ENCODE measurements around the gene NPAS3. TPM values are rescaled to one million over a fixed set of nuclear protein-coding genes. Genes with fewer than 3 reads are reported as not detected.

The NPAS3 gene
- total RNA-seq, 1 experiment from 2014 or later, result 0.35 TPM

DNA sequence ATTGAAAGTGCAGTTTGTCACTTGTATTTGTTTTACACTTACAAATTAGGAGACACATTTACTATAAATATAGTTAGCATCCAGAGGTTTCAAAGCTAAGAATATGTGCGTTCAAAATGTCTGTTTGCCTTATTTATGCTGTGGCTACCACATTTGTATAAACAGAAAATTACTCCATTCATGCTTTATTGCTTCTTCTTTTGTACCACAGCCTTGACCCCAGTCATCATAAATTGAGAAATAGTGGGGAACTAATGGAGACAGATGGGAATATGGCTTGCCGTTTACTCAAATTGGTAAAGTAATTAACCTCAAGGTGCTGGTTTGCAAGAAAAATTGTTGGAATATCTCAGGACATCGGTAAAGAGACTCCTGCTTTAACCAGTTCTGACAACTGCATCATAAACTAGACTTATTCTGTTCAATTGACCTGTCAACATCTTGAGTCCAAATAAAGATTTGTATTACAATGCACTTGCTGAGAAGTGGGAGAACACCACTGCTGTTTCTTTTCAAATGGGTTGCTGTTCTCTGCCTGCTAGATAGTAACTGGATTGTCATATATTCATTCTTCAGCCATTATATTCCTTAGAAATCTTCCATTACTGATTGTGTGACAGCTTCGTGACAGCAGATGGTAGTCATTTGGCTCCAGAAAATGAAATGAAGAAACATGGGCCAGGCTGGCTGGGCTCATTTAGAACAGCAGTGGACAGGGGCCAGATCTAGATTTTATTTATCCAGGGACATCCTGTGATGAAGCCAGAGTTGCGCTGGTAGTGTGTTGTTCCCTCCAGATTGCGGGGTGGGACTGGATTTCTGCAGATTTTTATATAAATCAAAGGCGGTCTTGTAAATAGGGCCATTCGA, 657.8 kb downstream of the NPAS3 start:
- POLR2A ChIA-PET, result interaction anchor here (0.9 kb wide), 1 partner anchor 7 kb away, joined by 3 read pairs; no protein-coding TSS in a partner anchor
- BruUV-seq (replicated peaks), result no TSS peak
- Mint-ChIP-seq H3K4me1 (ENCODE audit: insufficient read depth, unreplicated experiment) (peaks cover 6% of the 10 kb centered on the region), H3K36me3 (ENCODE audit: insufficient read depth, unreplicated experiment) (no peaks in the 10 kb centered on the region), H3K27me3 (ENCODE audit: insufficient read depth, unreplicated experiment) (no peaks in the 10 kb centered on the region), H3K4me3 (ENCODE audit: unreplicated experiment) (no peak overlapping the region), H3K27ac (ENCODE audit: low read depth, unreplicated experiment) (no peak overlapping the region), H3K9me3 (ENCODE audit: unreplicated experiment) (no peaks in the 10 kb centered on the region)
- CTCF ChIA-PET, result interaction anchor here (0.6 kb wide), 1 partner anchor 887 kb away, joined by 3 read pairs; no protein-coding TSS in a partner anchor
- no peak for DNase-seq (ENCODE audit: unreplicated experiment)
- intact Hi-C loops (cut with micrococcal nuclease), result no loop called here
- TF ChIP-seq, protein P1, sequence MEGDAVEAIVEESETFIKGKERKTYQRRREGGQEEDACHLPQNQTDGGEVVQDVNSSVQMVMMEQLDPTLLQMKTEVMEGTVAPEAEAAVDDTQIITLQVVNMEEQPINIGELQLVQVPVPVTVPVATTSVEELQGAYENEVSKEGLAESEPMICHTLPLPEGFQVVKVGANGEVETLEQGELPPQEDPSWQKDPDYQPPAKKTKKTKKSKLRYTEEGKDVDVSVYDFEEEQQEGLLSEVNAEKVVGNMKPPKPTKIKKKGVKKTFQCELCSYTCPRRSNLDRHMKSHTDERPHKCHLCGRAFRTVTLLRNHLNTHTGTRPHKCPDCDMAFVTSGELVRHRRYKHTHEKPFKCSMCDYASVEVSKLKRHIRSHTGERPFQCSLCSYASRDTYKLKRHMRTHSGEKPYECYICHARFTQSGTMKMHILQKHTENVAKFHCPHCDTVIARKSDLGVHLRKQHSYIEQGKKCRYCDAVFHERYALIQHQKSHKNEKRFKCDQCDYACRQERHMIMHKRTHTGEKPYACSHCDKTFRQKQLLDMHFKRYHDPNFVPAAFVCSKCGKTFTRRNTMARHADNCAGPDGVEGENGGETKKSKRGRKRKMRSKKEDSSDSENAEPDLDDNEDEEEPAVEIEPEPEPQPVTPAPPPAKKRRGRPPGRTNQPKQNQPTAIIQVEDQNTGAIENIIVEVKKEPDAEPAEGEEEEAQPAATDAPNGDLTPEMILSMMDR (IDR thresholded peaks at IDR 0.05; ENCODE audit: unreplicated experiment), result no peak

DNA sequence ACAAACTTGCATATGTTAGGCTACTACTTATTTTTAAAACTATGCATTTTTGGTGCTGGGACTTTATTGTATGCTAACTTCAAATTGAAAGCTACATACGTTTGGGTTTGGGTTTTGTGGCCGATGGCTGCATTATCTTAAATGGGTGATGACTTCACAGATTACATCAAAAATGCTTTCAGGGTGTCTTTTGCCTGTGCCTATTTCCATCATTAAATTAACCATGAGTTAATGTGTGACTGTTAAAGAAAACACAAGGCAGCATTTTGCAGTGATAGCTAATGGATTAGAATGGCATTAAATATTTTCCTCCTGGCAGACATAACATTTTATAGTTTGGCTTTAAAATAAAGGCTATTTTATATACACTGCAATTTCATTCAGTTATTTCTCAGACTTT, 659.9 kb downstream of the NPAS3 start:
- TF ChIP-seq, protein P1 (IDR thresholded peaks at IDR 0.05; ENCODE audit: unreplicated experiment), result no peak
- Mint-ChIP-seq H3K27me3 (ENCODE audit: insufficient read depth, unreplicated experiment) (no peaks in the 10 kb centered on the region), H3K9me3 (ENCODE audit: unreplicated experiment) (no peaks in the 10 kb centered on the region), H3K4me1 (ENCODE audit: insufficient read depth, unreplicated experiment) (peaks cover 14% of the 10 kb centered on the region), H3K27ac (ENCODE audit: low read depth, unreplicated experiment) (no peak overlapping the region), H3K36me3 (ENCODE audit: insufficient read depth, unreplicated experiment) (peaks cover under 1% of the 10 kb centered on the region), H3K4me3 (ENCODE audit: unreplicated experiment) (no peak overlapping the region)
- BruUV-seq (replicated peaks), result no TSS peak
- intact Hi-C loops (cut with micrococcal nuclease), result no loop called here
- POLR2A ChIA-PET, result no interaction called here
- DNase-seq (ENCODE audit: unreplicated experiment), result no peak
- CTCF ChIA-PET, result no interaction called here

DNA sequence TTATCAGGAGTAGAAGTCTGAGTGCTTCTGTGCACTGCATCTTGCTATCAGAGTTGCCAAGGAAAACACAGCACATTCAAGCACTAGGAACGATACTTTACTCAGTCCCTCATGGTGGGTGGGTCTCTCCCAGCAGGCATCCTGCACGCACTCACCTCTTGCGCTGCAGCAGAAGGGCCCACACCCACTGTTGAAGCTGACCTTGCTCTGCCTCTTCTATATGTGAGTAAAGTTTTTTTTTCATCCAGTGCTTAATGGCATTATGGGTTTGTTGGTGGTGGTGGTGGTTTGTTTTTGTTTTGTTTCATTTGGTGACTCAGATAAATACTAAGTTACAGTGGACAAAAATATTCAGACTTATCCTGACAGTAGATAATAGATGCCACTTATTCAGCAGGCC, 663.7 kb downstream of the NPAS3 start:
- H3K4me1 Mint-ChIP-seq (ENCODE audit: insufficient read depth, unreplicated experiment), result peaks cover 18% of the 10 kb centered on the region

DNA sequence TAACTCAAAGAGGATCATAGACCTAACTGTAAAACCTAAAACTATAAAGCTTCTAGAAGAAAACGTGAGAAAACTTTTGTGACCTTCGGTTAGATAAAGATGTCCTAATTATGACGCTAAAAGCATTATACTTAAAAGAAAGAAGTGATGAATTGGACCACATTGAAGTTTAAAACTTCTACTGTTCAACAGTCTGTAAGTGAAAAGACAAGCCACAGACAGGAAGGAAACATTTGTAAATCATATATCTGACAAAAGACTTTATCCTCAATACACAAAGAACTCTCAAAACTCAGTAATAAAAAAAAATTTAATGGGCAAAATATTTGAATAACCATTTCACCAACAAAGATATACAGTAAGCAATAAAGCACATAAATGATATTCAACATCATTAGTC, 667.9 kb downstream of the NPAS3 start:
- TF ChIP-seq, protein P1 (IDR thresholded peaks at IDR 0.05; ENCODE audit: unreplicated experiment), result no peak
- H3K27me3 Mint-ChIP-seq (ENCODE audit: insufficient read depth, unreplicated experiment), result no peaks in the 10 kb centered on the region
- H3K4me1 Mint-ChIP-seq (ENCODE audit: insufficient read depth, unreplicated experiment), result peaks cover 24% of the 10 kb centered on the region
- no peaks in the 10 kb centered on the region for H3K9me3 Mint-ChIP-seq (ENCODE audit: unreplicated experiment)
- BruUV-seq (replicated peaks), result no TSS peak
- CTCF ChIA-PET, result interaction anchor here (0.6 kb wide), 1 partner anchor 8 kb away, joined by 3 read pairs; no protein-coding TSS in a partner anchor
- no peak overlapping the region for H3K27ac Mint-ChIP-seq (ENCODE audit: low read depth, unreplicated experiment)
- intact Hi-C loops (cut with micrococcal nuclease), result no loop called here
- peaks cover 6% of the 10 kb centered on the region for H3K36me3 Mint-ChIP-seq (ENCODE audit: insufficient read depth, unreplicated experiment)
- DNase-seq (ENCODE audit: unreplicated experiment), result no peak
- POLR2A ChIA-PET, result interaction anchor here (1.1 kb wide), 1 partner anchor 11 kb away, joined by 4 read pairs; no protein-coding TSS in a partner anchor
- no peak overlapping the region for H3K4me3 Mint-ChIP-seq (ENCODE audit: unreplicated experiment)

More for the DNA sequence above, 663.7 kb downstream of the NPAS3 start:
- peaks cover 6% of the 10 kb centered on the region for H3K36me3 Mint-ChIP-seq (ENCODE audit: insufficient read depth, unreplicated experiment)
- ChIA-PET CTCF (no interaction called here), POLR2A (interaction anchor here (0.6 kb wide), 1 partner anchor 73 kb away, joined by 3 read pairs; no protein-coding TSS in a partner anchor)
- no TSS peak for BruUV-seq (replicated peaks)
- DNase-seq (ENCODE audit: unreplicated experiment), result peak; percentile 11
- TF ChIP-seq, protein P1 (IDR thresholded peaks at IDR 0.05; ENCODE audit: unreplicated experiment), result no peak
- no peaks in the 10 kb centered on the region for H3K27me3 Mint-ChIP-seq (ENCODE audit: insufficient read depth, unreplicated experiment)
- H3K27ac Mint-ChIP-seq (ENCODE audit: low read depth, unreplicated experiment), result no peak overlapping the region
- intact Hi-C loops (cut with micrococcal nuclease), result no loop called here
- no peaks in the 10 kb centered on the region for H3K9me3 Mint-ChIP-seq (ENCODE audit: unreplicated experiment)
- no peak overlapping the region for H3K4me3 Mint-ChIP-seq (ENCODE audit: unreplicated experiment)
